ENCODE measurements around the gene DNMT3A. TPM values are rescaled to one million over a fixed set of nuclear protein-coding genes. Genes with fewer than 3 reads are reported as not detected.

DNMT3A gene
- total RNA-seq, 1 donor from 2014 or later: 12.9 TPM

DNA sequence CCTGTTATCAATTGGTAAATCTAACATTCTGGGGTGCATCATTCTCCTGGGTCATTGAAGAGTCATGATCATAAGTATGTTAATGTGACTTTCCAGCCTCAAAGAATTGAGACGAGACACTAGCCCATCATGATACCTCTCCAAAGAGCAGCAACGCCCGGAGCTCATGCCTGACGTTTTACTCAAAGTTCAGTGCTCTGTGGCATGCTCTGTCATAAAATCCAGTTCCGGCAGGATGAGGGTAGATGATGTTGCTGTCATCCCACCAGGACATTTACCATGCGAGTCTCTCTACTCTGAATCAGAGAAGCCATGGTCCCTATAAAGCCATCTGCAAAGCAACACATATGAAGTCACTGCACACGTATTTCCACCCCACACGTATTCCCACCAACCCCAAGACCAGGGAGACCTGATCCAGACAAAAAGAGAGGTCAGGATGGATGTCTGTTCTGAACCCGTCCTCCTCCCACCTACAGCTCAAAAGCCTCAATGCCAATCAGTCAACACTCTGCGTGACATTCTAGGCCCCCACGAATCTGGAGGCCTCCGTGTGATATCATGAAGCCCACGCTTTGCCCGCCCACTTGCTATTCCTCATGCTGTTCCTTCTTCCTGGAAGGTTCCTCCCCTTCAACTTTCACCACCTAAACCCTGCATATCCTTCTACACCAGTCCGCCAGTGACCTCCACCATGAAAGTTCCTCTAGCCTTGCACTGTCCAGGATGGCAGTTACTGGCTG lies 85.8 kb downstream of the DNMT3A start:
- no peaks in the 10 kb centered on the region for H3K27me3 ChIP-seq (ENCODE audit: control insufficient read depth, insufficient read depth, low read length)
- H3K4me3 ChIP-seq (ENCODE audit: low read depth, low read length): no peak overlapping the region
- FAIRE-seq (no peak), DNase-seq (ENCODE audit: low read depth) (no peak)
- H3K36me3 ChIP-seq (ENCODE audit: control insufficient read depth, insufficient read depth, low read length): peaks cover 2% of the 10 kb centered on the region
- TF ChIP-seq, protein P1, sequence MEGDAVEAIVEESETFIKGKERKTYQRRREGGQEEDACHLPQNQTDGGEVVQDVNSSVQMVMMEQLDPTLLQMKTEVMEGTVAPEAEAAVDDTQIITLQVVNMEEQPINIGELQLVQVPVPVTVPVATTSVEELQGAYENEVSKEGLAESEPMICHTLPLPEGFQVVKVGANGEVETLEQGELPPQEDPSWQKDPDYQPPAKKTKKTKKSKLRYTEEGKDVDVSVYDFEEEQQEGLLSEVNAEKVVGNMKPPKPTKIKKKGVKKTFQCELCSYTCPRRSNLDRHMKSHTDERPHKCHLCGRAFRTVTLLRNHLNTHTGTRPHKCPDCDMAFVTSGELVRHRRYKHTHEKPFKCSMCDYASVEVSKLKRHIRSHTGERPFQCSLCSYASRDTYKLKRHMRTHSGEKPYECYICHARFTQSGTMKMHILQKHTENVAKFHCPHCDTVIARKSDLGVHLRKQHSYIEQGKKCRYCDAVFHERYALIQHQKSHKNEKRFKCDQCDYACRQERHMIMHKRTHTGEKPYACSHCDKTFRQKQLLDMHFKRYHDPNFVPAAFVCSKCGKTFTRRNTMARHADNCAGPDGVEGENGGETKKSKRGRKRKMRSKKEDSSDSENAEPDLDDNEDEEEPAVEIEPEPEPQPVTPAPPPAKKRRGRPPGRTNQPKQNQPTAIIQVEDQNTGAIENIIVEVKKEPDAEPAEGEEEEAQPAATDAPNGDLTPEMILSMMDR (IDR thresholded peaks at IDR 0.05; ENCODE audit: insufficient read depth, low read length, severe bottlenecking): no peak

DNA sequence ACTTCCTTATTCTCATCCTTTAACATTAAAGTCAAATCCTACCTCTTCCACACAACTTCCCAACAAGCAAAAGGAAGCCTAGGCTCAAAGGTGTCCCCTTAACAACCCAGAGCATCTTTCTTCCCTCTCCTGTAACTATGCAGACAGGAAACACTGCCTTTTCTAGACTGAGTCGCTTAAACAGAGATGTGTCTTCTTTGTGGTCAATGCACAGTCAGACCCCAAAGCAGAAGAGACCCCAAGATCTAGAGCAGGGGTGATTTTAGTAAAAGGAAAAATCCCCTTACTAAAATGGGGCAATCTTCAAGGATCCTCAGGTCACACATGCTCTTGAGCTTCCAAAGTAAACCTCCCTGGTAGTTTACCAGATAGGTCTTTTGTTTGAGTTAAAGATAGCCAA lies 86.8 kb downstream of the DNMT3A start:
- no peak for FAIRE-seq
- no peaks in the 10 kb centered on the region for H3K27me3 ChIP-seq (ENCODE audit: control insufficient read depth, insufficient read depth, low read length)
- H3K4me3 ChIP-seq (ENCODE audit: low read depth, low read length): no peak overlapping the region
- DNase-seq (ENCODE audit: low read depth): no peak
- TF ChIP-seq, protein P1 (IDR thresholded peaks at IDR 0.05; ENCODE audit: insufficient read depth, low read length, severe bottlenecking): no peak
- H3K36me3 ChIP-seq (ENCODE audit: control insufficient read depth, insufficient read depth, low read length): peaks cover 2% of the 10 kb centered on the region

DNA sequence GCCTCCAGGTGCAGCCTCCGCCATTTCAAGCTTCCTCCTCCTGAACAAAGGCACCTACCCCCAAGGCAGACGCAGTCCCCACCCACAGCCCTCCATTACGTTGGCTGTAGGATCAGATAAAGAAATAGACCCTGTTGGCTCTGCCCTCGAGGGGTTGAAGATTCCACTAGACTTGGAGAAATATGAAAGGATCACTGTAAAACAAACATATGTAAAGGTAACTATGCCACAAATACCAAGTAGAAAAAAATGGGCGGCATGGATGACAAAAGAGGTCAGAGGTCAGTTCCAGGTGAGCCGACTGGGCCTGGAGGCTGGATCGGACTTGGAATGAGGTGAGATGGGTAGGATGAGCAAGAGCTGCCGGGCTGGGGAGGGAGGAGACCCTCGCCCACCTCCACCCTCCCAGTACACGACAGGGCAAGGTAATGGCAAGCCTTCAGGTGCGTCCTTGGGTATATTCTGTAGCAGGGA lies 88.5 kb downstream of the DNMT3A start:
- Histone ChIP-seq H3K27me3 (ENCODE audit: control insufficient read depth, insufficient read depth, low read length) (no peaks in the 10 kb centered on the region), H3K36me3 (ENCODE audit: control insufficient read depth, insufficient read depth, low read length) (peaks cover 2% of the 10 kb centered on the region), H3K4me3 (ENCODE audit: low read depth, low read length) (no peak overlapping the region)
- DNase-seq (ENCODE audit: low read depth): no peak
- no peak for FAIRE-seq
- TF ChIP-seq, protein P1 (IDR thresholded peaks at IDR 0.05; ENCODE audit: insufficient read depth, low read length, severe bottlenecking): no peak

DNA sequence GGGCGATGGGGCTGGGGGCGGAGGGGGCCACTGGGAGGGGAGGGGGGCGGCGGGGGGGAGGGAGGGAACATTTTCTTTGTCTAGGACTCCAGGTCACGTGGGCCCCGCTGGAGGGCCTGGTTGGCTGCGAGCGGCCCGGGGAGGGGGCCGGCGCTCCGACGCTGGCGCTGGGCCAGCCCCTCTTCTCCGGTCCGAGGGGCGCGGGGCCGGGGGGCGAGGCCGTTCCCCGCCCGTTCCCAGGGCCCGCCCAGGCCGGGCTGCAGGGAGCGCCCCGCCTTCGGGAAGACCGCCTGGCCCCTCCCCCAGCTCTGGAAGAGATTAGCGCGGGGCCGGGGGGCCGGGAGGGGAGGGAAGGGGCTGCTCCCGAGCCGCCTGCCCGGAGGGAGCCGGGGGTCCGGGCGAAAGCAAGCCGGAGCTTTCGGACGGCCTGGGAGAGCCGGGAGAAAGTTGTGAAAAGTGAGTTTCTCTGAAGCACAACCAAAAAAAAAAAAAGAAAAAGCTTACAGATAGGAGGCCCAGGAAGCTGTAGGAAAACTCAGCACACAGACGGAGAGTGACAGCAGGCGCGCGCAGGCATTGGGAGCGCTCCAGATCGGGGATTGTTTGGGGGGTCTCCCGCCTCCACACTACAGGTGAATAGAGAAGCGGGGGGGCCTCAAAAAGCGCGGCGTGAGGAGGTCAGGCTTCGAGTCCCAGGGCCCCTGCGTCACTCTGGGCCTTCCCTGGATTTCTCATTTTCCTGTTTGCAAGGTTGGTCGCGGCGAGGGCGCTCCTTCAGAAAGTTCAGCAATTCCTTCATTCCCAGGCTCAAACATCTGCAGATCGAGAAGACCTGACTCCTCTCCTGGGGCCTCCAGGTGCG lies 89.2 kb downstream of the DNMT3A start:
- DNase-seq (ENCODE audit: low read depth) (no peak), FAIRE-seq (no peak)
- no peaks in the 10 kb centered on the region for H3K27me3 ChIP-seq (ENCODE audit: control insufficient read depth, insufficient read depth, low read length)
- TF ChIP-seq, protein P1 (IDR thresholded peaks at IDR 0.05; ENCODE audit: insufficient read depth, low read length, severe bottlenecking): no peak
- peak overlapping the region; percentile 44 for H3K4me3 ChIP-seq (ENCODE audit: low read depth, low read length)
- H3K36me3 ChIP-seq (ENCODE audit: control insufficient read depth, insufficient read depth, low read length): peaks cover 5% of the 10 kb centered on the region

DNA sequence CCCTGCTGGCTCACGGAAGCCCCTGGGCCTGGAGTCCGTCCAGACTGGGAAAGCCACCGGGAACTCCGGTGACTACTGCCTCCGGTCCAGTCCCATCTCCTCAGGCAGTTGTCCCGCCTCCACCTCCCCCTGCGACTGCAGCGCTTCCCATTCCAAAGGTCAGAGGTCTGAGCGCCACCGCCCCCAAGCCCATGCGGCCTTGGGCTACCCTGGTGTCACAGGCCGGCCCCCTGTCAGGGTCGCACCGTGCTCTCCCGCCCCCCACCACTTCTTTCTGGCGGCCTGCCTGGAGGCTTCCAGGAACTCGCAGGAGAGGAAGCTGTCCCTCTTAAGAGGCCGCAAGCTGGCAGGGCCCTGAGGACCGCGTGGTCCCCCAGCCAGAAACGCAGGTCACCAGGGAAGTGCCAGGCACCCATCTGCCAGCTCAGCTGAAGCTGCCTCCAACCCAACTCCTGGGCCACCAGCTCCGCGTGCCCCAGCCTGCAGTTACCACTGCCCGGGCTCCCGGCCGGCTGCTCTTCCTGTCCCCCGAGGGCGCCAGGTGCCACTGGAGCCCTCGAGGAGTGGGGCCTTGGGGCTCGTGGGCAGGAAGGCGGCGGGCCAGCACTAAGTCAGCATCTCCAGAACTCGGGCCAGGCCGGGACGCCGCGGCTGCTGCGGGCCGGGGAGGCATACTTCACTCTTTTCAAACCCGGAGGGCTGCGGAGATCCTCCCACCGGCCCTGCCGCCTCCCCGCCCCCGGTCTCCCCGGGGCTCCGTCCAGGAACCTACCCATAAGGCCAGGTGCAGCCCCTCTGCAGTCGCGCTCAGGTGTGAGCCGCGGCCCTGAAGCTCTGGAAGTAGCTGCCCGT lies 90.1 kb downstream of the DNMT3A start:
- no peak for FAIRE-seq
- DNase-seq (ENCODE audit: low read depth): peak; percentile 21
- TF ChIP-seq, protein P1 (IDR thresholded peaks at IDR 0.05; ENCODE audit: insufficient read depth, low read length, severe bottlenecking): no peak
- Histone ChIP-seq H3K4me3 (ENCODE audit: low read depth, low read length) (peak overlapping the region; percentile 44), H3K27me3 (ENCODE audit: control insufficient read depth, insufficient read depth, low read length) (no peaks in the 10 kb centered on the region), H3K36me3 (ENCODE audit: control insufficient read depth, insufficient read depth, low read length) (peaks cover 6% of the 10 kb centered on the region)

Measured in bronchial epithelial cell (primary cell).